ENCODE results near the gene NDUFA13. TPM values are rescaled to one million over a fixed set of nuclear protein-coding genes. Genes with fewer than 3 reads are reported as not detected.

NDUFA13 gene
- polyA plus RNA-seq, 1 donor from 2014 or later, result 266 TPM

GRCh38 chr19:19506592-19506991 is 9.4 kb upstream of the NDUFA13 start:
- Histone ChIP-seq H3K36me3 (ENCODE audit: insufficient read depth, low read length) (peaks cover 5% of the 10 kb centered on the region), H3F3A (ENCODE audit: insufficient read depth, low read length, poor library complexity, severe bottlenecking) (no peaks in the 10 kb centered on the region), H3K9me3 (ENCODE audit: low read length) (no peaks in the 10 kb centered on the region), H2AFZ (ENCODE audit: low read depth, low read length) (no peak overlapping the region), H4K20me1 (ENCODE audit: insufficient read depth) (no peaks in the 10 kb centered on the region), H3K79me2 (replicated peaks; ENCODE audit: insufficient read depth, low read length) (no peaks in the 10 kb centered on the region), H3K4me3 (ENCODE audit: low read length) (no peak overlapping the region), H3K4me2 (ENCODE audit: low read length) (no peak overlapping the region), H3K27me3 (ENCODE audit: insufficient read depth, low read depth, low read length) (no peaks in the 10 kb centered on the region), H3K9me2 (ENCODE audit: insufficient read depth, low read length) (no peaks in the 10 kb centered on the region), H3K27ac (ENCODE audit: low read length) (no peak overlapping the region), H3K9ac (ENCODE audit: low read length) (no peak overlapping the region)
- TF ChIP-seq EZH2 (IDR thresholded peaks at IDR 0.05; ENCODE audit: borderline replicate concordance, insufficient read depth, low read length, poor library complexity, severe bottlenecking), result no peak
- no peak for TF ChIP-seq RAD21 (conservative IDR thresholded peaks at IDR 0.05)
- TF ChIP-seq POLR2AphosphoS5 (IDR thresholded peaks at IDR 0.05), result no peak
- TF ChIP-seq TAF1 (IDR thresholded peaks at IDR 0.05; ENCODE audit: low read depth), result no peak

- Histone ChIP-seq H3K27me3 (ENCODE audit: insufficient read depth, low read depth, low read length) (no peaks in the 10 kb centered on the region), H3K79me2 (replicated peaks; ENCODE audit: insufficient read depth, low read length) (no peaks in the 10 kb centered on the region), H3K36me3 (ENCODE audit: insufficient read depth, low read length) (peaks cover 5% of the 10 kb centered on the region), H3K27ac (ENCODE audit: low read length) (no peak overlapping the region), H3K9ac (ENCODE audit: low read length) (no peak overlapping the region), H3K9me3 (ENCODE audit: low read length) (no peaks in the 10 kb centered on the region), H3K4me3 (ENCODE audit: low read length) (no peak overlapping the region), H4K20me1 (ENCODE audit: insufficient read depth) (no peaks in the 10 kb centered on the region), H3K9me2 (ENCODE audit: insufficient read depth, low read length) (no peaks in the 10 kb centered on the region), H2AFZ (ENCODE audit: low read depth, low read length) (no peak overlapping the region), H3K4me2 (ENCODE audit: low read length) (no peak overlapping the region), H3F3A (ENCODE audit: insufficient read depth, low read length, poor library complexity, severe bottlenecking) (no peaks in the 10 kb centered on the region)
- TF ChIP-seq SMC3 (conservative IDR thresholded peaks at IDR 0.05; ENCODE audit: poor library complexity), result no peak
- TF ChIP-seq RAD21 (conservative IDR thresholded peaks at IDR 0.05), result no peak
- TF ChIP-seq POLR2AphosphoS5 (IDR thresholded peaks at IDR 0.05), result no peak
- TF ChIP-seq MXI1 (conservative IDR thresholded peaks at IDR 0.05; ENCODE audit: poor library complexity, severe bottlenecking), result no peak
- TF ChIP-seq TAF1 (IDR thresholded peaks at IDR 0.05; ENCODE audit: low read depth), result no peak
Observed at GRCh38 chr19:19507354-19507753, 8.7 kb upstream of the NDUFA13 start.

- Histone ChIP-seq H3K4me2 (ENCODE audit: low read length) (no peak overlapping the region), H2AFZ (ENCODE audit: low read depth, low read length) (no peak overlapping the region), H3K27ac (ENCODE audit: low read length) (no peak overlapping the region), H3K4me3 (ENCODE audit: low read length) (no peak overlapping the region), H3K9me2 (ENCODE audit: insufficient read depth, low read length) (no peaks in the 10 kb centered on the region), H3K9me3 (ENCODE audit: low read length) (no peaks in the 10 kb centered on the region), H3K36me3 (ENCODE audit: insufficient read depth, low read length) (peaks cover 5% of the 10 kb centered on the region), H3F3A (ENCODE audit: insufficient read depth, low read length, poor library complexity, severe bottlenecking) (no peaks in the 10 kb centered on the region), H3K27me3 (ENCODE audit: insufficient read depth, low read depth, low read length) (no peaks in the 10 kb centered on the region), H4K20me1 (ENCODE audit: insufficient read depth) (no peaks in the 10 kb centered on the region), H3K79me2 (replicated peaks; ENCODE audit: insufficient read depth, low read length) (no peaks in the 10 kb centered on the region), H3K9ac (ENCODE audit: low read length) (no peak overlapping the region)
- TF ChIP-seq POLR2AphosphoS5 (IDR thresholded peaks at IDR 0.05), result no peak
- no peak for TF ChIP-seq RAD21 (conservative IDR thresholded peaks at IDR 0.05)
- TF ChIP-seq SMC3 (conservative IDR thresholded peaks at IDR 0.05; ENCODE audit: poor library complexity), result no peak
- no peak for TF ChIP-seq EP300 (conservative IDR thresholded peaks at IDR 0.05; ENCODE audit: poor library complexity, severe bottlenecking)
- TF ChIP-seq EZH2 (IDR thresholded peaks at IDR 0.05; ENCODE audit: borderline replicate concordance, insufficient read depth, low read length, poor library complexity, severe bottlenecking), result no peak
- TF ChIP-seq, protein P1, sequence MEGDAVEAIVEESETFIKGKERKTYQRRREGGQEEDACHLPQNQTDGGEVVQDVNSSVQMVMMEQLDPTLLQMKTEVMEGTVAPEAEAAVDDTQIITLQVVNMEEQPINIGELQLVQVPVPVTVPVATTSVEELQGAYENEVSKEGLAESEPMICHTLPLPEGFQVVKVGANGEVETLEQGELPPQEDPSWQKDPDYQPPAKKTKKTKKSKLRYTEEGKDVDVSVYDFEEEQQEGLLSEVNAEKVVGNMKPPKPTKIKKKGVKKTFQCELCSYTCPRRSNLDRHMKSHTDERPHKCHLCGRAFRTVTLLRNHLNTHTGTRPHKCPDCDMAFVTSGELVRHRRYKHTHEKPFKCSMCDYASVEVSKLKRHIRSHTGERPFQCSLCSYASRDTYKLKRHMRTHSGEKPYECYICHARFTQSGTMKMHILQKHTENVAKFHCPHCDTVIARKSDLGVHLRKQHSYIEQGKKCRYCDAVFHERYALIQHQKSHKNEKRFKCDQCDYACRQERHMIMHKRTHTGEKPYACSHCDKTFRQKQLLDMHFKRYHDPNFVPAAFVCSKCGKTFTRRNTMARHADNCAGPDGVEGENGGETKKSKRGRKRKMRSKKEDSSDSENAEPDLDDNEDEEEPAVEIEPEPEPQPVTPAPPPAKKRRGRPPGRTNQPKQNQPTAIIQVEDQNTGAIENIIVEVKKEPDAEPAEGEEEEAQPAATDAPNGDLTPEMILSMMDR (IDR thresholded peaks at IDR 0.05; ENCODE audit: poor library complexity, severe bottlenecking), result no peak
- no peak for TF ChIP-seq TAF1 (IDR thresholded peaks at IDR 0.05; ENCODE audit: low read depth)
- TF ChIP-seq MXI1 (conservative IDR thresholded peaks at IDR 0.05; ENCODE audit: poor library complexity, severe bottlenecking), result no peak
Observed at GRCh38 chr19:19508217-19508616, 7.8 kb upstream of the NDUFA13 start.
